Measurements from ENCODE around the gene ABCA1. TPM values are rescaled to one million over a fixed set of nuclear protein-coding genes. Genes with fewer than 3 reads are reported as not detected.

ABCA1 gene
- total RNA-seq, 1 donor from 2014 or later: 162 TPM

DNA sequence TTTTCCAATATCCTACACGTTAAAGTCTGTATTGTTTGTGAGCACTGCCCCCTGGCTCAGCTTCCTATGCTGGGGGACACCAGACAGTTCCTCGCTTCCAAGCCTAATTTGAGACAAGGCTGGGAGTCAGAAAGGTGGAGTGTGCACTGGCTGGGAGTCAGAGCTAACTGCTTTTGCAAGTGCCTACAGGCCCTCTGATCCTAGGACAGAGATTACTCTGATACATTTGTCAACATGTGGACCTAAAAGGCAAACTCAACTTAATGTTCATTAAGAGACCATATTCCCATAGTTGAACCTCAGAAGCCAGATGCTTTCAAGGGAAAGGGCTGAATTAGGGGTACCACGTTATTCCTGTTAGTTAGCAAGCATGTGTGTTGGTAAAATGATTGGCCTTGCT, 83.2 kb downstream of the ABCA1 start:
- DNase-seq (ENCODE audit: low spot score): no peak

- DNase-seq (ENCODE audit: low spot score): no peak
Observed at GRCh38 chr9:104843644-104844240, 84.2 kb downstream of the ABCA1 start.

DNA sequence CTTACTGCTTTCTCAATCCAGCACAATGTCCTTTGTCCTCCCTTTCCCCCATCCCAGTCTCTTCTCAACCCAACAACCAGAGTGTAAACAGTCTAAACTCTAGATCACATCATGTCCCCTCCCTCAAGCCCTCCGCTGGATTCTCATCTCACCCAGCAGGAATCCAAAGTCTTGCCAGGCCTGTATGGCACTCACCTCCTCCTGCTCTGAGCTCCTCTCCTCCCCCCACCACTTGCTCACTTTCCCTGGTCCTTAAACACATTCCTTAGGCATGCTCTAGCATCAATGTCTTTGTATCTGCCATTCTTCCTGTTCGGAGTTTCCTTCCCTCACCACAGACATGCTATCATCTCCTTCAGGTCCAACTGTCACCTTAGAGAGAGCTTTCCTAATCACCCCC, 85.3 kb downstream of the ABCA1 start:
- DNase-seq (ENCODE audit: low spot score): no peak

GRCh38 chr9:104841601-104842141, 86.3 kb downstream of the ABCA1 start:
- DNase-seq (ENCODE audit: low spot score): no peak

DNA sequence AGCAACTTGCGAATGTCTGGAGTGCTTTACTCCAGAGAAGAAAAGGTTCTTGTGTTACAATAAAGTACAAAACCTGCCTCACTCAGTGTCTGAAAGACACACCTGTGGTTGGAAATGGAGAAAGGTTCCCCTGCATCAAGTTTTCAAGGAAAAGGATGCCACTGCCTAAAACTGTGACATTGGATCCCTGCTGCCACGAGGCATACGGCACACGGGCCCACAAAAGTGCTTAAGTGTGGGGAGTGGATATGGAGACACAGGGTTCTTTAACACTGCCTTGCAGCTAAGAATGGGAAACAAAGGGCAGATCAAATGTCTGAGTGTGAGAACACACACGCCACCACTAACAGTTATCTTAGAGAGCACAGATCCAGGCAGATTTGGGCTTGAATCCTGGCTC, 89.0 kb downstream of the ABCA1 start:
- no peak for DNase-seq (ENCODE audit: low spot score)

GRCh38 chr9:104836767-104837166, 91.2 kb downstream of the ABCA1 start:
- DNase-seq (ENCODE audit: low spot score): no peak

DNA sequence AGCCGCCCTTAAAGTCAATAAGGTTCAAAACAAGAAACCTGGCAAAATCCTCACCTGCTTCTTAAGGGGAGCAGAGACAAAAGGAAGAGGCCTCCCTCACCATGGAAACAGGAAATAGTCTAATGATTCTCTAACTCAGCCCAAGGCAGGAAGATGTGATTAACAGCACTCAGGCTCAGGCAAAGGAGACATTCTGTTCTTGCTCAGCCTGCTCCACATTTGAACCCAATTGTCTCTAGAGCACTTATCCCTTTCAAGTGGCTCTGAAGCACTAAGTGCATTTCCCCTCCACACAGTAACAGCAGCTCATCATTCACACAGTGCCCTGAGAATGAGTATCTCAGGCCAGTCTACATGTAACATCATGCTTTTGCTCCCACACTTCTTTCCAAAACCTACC, 91.7 kb downstream of the ABCA1 start:
- DNase-seq (ENCODE audit: low spot score): no peak

- DNase-seq (ENCODE audit: low spot score): no peak
Observed at GRCh38 chr9:104835161-104835560, 92.8 kb downstream of the ABCA1 start.

- DNase-seq (ENCODE audit: low spot score): no peak
Observed at GRCh38 chr9:104833696-104834095, 94.3 kb downstream of the ABCA1 start.

DNA sequence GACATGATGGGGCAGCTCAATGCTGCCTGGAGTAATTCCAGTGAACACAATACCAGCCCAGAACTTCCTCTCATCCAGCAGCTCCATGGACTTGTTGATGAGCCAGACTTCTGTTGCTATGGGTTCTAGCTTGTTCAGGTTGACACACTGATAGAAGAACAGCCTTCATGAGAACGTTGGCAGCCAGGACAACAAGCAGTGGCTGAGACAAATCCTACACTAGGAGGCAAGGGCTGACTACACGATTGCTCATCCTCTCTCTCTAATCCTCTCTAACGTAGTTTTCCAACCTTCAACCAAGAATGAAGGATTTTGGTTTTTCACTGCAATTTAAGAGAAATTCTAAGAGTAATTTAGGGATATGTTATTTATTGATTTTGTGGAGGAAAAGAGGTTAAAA, 96.3 kb downstream of the ABCA1 start:
- no peak for DNase-seq (ENCODE audit: low spot score)

- DNase-seq (ENCODE audit: low spot score): no peak
Observed at GRCh38 chr9:104826911-104827310, 101.0 kb downstream of the ABCA1 start.

- no peak for DNase-seq (ENCODE audit: low spot score)
Observed at GRCh38 chr9:104826079-104826775, 101.7 kb downstream of the ABCA1 start.

GRCh38 chr9:104820336-104820735, 107.6 kb downstream of the ABCA1 start:
- no peak for DNase-seq (ENCODE audit: low spot score)

GRCh38 chr9:104819033-104819432, 108.9 kb downstream of the ABCA1 start:
- no peak for DNase-seq (ENCODE audit: low spot score)

DNA sequence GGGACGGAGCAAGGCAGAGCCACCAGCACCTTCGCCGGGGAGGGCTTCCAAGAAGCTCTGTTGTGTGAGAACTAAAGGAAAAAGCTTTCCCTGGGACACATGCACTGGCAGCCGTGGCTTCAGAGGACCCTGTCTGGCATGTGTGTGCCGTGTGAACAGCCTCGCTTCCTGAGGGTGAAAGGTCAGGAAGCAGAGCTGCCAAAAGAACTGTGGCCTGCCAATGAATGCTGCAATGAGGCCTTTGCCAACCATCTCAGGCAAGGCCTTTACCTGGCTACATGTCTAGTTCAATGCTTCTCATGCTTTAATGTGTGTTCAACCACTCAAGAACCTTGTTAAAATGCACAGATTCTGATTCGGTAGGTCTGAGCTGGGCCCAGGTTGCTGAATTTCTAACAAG, 110.5 kb downstream of the ABCA1 start:
- DNase-seq (ENCODE audit: low spot score): no peak

GRCh38 chr9:104815851-104816565, 111.9 kb downstream of the ABCA1 start:
- no peak for DNase-seq (ENCODE audit: low spot score)

DNA sequence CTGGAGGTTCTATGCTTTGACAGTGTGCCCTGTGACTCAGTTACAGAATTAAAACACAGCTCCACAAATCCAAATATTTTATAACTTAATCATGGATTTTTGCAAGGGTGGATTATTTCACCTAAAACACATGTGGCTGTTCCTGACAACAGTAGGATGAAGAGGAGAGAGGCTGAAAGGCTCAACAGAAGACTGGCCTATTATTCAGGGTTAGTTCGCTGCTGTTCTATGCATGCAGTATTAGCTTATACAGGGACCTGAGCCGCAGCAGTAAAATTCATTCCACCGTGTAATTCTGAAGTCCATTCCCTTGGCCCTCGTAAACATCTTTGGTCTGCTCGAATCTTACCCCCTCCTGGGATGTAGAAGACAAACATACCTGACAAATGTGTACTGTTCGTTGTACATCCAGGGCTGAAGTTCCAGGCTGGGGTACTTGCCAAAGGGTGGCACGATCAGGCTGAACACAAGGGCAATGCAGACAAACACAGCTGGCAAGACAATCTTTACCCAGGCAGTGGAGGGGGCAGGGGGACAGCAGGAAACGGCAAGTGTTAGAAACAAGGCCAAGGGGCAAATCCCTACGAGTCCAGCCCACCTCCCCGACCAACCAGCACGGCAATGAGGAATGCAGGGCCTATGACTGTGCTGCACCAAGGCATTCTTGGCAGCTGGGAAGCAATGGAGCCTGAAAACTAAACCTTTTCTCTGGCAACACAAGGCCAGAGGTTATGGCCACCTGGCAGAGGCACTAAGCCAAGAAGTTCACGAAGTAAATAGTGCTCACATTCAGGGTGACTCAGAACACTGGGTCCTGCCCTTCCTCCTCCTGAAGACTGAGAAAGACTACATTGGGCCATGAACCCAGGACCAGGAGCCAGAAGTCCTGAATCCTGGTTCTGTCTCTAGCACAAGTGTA, 117.3 kb downstream of the ABCA1 start:
- no peak for DNase-seq (ENCODE audit: low spot score)

- DNase-seq (ENCODE audit: low spot score): no peak
Observed at GRCh38 chr9:104808035-104808614, 119.8 kb downstream of the ABCA1 start.

- no peak for DNase-seq (ENCODE audit: low spot score)
Observed at GRCh38 chr9:104805441-104805840, 122.5 kb downstream of the ABCA1 start.

DNA sequence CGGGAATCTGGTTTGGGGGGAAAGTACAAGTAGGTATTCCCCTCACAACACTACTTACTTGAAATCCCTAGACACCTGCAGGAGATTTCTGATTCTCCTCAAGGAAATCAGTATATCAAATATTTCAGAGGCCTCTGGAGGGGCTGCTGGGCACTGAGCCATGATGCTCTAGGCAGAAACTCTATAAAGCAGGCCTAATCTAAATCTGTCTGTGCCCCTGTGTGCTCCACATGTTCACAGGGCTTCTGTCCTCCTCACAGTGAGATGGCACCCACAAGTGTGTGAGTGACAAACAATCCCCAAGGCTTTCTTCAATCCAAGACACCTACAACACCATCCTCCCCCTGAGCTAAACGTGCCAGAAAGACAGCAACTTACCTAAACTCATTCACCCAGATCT, 125.0 kb downstream of the ABCA1 start:
- DNase-seq (ENCODE audit: low spot score): no peak

DNA sequence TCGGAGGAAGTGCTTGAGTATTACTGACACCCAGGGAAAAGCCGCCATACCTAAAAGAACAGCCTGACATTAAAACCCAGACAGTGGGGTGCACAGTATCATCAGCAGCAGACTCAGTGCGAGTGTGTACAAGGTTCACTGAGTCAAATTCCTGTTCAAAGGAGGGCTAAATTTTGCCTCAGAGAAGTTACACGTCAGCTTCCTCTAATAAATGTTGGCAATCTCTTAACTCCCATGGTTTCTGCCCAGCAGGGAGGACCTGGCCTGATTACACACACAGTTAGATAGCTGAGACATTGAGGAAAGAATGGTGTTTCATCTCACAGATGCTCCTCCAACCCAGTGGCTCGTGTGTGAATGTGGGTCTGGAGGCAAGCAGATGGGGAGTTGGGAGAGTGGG, 125.8 kb downstream of the ABCA1 start:
- DNase-seq (ENCODE audit: low spot score): no peak
